ENCODE measurements around the gene OLAH.

Gene OLAH

DNA sequence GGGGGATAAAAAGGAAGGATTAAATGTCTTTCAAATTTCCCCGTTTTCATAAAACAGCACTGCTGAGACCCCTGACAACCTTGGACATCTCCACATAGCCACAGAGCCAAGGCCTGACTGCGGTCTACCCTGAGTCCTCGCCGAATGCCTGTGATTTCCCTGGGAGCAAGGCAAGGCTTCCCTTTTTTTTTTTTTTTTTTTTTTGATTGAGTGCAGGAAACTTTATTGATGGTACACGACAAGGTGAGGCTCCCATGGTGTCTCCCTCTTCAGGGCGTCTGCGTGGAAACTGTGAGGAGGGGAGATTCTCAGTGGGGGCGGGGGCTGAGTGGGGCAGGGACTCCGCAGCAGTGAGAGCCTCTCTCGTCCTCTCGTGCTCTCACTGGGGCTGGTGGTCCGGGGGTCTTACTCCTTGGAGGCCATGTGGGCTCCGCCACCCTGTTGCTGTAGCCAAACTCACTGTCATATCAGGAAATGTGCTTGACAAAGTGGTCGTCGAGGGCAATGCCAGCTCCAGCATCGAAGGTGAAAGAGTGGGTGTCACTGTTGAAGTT lies 49.2 kb downstream of the OLAH start:
- H3K4me3 ChIP-seq (ENCODE audit: low read length): no peak overlapping the region
- no peak for TF ChIP-seq ZNF274 (IDR thresholded peaks at IDR 0.05; ENCODE audit: low read depth, low read length)

DNA sequence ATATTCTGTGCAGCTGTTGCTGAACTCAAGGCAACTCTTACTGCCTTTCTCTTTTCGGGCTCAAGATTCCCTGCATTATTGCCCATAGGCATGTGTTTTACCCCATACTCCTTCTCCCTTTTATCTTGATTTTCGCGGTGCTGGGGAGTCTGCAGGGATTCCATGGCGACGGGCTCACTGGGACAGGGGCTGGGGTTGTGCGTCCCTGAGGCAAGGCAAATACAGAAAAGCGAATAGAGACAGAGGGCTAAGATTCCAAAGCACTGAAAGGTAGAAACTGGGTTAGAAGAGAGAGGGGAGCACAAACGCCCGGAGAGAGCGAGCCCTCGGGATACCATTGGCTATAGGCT lies 52.9 kb downstream of the OLAH start:
- TF ChIP-seq ZNF274 (IDR thresholded peaks at IDR 0.05; ENCODE audit: low read depth, low read length): no peak
- H3K4me3 ChIP-seq (ENCODE audit: low read length): peak overlapping the region; percentile 91

DNA sequence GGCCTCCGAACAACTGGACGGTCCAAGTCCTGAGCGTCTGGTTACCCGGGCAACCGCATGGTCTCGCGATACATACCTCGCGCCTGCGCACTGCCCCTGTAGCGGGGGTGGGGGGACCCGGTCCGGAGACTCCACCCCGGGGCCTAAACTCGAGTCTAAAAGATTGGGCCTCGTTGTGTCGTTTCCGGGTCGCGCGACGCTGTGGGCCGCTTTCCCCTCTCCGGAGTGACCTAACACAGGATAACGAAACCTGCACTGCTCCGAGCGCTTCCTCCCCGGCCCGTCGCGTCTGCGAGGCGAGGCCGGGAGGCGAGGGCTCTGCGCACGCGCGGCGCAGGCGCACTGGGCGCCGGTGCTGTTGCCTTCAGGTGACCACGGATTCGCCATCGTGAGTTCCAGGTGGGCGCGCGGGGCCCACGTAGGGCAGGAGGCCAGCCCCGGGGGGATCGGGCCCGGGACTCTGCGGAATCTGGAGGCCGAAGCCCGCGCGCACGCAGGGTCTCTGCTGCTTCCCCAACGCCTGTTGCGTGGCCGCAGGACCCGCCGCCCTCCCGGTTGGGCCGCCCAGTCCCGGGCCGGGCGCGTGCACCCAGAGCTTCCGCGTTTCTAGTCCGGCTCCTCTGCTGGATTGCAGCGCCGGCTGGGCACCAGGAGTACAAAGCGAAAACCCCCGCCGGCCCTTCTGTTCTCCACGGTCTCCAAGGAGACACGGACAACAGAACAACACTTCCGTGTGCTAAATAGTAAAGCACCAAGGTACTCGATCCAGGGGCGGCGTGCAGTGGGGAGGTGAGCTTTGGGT lies 53.5 kb downstream of the OLAH start, which contains the start of gene RPP38:
Gene RPP38, plus strand, starts transcription at position 345 of the 802 bp plus-strand sequence. CDS start 5,960 bp downstream, outside the sequence.
- peak within 1 kb of the TSS; percentile 91 for H3K4me3 ChIP-seq (ENCODE audit: low read length)
- TF ChIP-seq ZNF274 (IDR thresholded peaks at IDR 0.05; ENCODE audit: low read depth, low read length): no peak

DNA sequence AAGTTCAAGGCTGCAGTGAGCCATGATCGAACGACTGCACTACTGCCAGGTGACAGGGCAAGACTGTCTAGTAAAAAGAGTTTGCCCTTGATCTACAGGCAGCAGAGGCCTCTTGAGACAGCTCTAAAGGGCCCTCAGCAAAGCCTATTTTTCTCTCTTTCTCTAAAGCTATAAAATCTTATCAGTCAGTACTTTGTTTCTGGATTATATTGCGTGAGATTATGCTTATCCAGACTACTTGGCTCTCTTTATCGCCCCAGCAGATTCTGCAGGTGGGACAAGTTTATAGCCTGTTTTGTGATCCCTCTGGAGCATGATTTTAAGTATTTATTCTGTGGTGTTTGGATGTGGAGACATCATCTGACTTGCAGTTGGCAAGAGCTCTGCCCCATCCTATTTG lies 56.1 kb downstream of the OLAH start:
- H3K4me3 ChIP-seq (ENCODE audit: low read length): no peak overlapping the region
- TF ChIP-seq ZNF274 (IDR thresholded peaks at IDR 0.05; ENCODE audit: low read depth, low read length): no peak

DNA sequence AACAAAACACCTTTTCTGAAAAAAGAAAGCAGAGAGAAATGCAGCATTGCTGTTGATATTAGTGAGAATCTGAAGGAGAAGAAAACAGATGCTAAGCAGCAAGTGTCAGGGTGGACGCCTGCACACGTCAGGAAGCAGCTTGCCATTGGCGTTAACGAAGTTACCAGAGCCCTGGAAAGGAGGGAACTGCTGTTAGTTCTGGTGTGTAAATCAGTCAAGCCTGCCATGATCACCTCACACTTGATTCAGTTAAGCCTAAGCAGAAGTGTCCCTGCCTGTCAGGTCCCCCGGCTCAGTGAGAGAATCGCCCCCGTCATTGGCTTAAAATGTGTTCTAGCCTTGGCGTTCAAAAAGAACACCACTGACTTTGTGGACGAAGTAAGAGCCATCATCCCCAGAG lies 59.8 kb downstream of the OLAH start:
- no peak for TF ChIP-seq ZNF274 (IDR thresholded peaks at IDR 0.05; ENCODE audit: low read depth, low read length)
- H3K4me3 ChIP-seq (ENCODE audit: low read length): no peak overlapping the region

DNA sequence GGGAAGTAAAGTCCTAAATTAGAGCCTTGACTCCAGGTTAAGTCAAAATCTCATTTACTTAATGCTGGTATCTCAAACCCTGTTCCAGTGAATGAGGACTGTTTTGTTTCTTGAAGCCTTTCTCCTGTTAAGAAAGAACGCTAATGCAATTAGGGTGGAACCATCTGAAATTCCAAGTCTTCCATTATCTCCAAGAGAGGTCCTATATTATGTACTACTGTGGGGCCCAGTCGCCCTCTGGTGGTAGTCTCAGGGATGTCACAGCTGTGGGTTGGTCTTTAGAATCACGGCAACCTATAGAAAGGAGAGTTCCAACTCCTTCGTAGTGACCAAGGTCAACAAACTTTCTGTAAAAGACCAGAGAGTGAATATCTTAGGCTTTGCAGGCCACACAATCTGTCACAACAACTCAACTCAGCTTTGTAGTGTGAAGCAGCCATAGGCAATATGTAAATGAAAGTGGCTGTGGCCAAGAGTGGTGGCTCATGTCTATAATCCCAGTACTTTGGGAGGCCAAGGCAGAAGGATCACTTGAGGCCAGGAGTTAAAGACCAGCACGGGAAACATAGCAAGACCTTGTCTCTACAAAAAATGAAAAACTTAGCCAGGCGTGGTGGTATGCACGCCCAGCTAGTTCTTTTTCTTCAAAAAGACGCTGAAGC lies 62.7 kb downstream of the OLAH start:
- TF ChIP-seq ZNF274 (IDR thresholded peaks at IDR 0.05; ENCODE audit: low read depth, low read length): no peak
- H3K4me3 ChIP-seq (ENCODE audit: low read length): no peak overlapping the region

DNA sequence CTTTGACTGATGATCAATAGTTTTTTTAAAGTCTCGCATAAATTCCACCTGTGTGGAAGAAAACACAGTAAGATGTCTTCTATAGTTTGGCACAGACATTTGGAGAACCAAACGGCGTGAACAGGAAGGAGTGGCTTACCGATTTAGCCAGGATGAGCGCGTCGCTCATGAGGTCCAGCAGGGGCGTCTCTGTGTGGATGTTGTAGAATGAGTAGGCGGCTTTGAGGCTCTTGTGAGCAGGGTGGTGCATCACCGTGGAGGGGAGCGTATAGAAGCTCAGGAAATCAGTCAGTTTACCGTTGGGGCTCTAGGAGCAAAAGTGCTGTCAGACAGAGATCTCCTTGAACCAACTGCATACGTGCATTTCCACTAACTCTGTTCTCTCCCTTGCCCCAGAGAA lies 68.9 kb downstream of the OLAH start:
- TF ChIP-seq ZNF274 (IDR thresholded peaks at IDR 0.05; ENCODE audit: low read depth, low read length): no peak
- no peak overlapping the region for H3K4me3 ChIP-seq (ENCODE audit: low read length)

DNA sequence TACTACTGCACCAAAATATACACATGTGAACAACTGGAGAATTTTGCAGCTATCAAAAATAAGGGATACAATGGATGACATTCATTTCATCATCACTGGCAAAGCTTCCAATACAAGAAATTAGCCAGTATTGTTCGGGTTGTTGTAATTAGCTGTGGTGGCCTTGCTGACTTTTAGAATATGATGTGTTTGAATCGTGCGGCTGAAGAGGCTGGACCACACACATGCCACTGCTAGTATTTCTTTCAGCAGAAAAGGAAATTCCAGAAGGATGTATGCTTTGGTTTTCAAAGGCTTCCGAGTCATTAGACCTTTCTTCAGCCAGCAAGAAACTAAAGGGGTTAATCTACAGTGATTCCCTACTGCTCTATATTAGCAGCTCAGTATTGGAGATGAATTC lies 70.0 kb downstream of the OLAH start:
- no peak for TF ChIP-seq ZNF274 (IDR thresholded peaks at IDR 0.05; ENCODE audit: low read depth, low read length)
- no peak overlapping the region for H3K4me3 ChIP-seq (ENCODE audit: low read length)

DNA sequence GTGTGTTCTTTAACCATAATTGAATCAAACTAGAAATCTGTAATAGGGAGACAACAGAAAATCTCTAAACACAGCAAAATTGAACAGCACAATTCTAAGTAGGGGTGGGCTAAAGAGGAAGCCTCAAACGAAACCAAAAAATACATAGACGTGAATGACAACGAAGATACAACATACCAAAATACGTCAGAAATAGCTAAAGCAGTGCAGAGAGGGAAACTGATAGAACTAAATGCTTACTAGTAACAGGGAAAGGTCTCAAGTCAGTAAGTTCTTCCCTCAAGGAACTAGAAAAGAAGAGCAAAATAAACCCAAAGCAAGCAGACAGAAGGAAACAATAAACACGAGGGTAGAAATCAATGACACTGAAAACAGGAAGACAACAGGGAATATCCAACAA lies 72.5 kb downstream of the OLAH start:
- no peak overlapping the region for H3K4me3 ChIP-seq (ENCODE audit: low read length)
- TF ChIP-seq ZNF274 (IDR thresholded peaks at IDR 0.05; ENCODE audit: low read depth, low read length): no peak

DNA sequence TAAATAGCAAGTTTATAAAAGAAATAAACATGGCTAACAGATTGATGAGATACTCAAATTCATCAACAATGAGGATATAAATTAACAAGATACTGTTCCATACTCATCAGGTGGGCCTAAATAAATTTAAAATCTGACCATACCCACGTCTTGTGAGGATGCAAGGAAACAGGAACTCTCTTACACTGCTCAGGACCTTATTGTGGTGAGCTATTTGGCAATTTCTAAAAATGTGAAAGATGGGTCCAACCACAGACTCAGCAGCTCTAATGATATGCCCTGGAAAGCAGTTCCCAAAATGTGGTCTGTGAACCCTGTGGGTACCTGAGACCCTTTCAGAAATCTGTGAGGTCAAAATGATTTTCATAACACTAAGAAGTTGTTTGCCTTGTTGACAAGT lies 74.9 kb downstream of the OLAH start:
- TF ChIP-seq ZNF274 (IDR thresholded peaks at IDR 0.05; ENCODE audit: low read depth, low read length): no peak
- H3K4me3 ChIP-seq (ENCODE audit: low read length): no peak overlapping the region

DNA sequence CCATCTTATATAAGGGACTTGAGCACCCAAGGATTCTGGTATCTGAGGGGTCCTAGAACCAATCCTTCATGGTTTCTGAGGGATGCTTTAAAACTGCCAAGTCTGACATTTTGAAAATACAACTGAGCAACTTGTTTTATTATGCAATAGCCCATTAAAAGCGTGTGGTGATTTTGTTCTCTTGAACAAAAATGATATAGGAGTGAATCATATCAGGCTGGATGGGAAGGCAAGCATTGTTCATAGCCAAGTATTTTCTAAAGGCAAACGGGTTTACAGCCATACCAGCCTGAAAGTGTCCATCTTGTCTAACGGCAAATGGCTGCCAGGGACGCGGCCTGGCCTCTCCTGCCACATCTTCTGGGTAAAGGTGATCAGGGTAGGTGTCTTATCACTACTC lies 76.8 kb downstream of the OLAH start:
- H3K4me3 ChIP-seq (ENCODE audit: low read length): no peak overlapping the region
- no peak for TF ChIP-seq ZNF274 (IDR thresholded peaks at IDR 0.05; ENCODE audit: low read depth, low read length)

DNA sequence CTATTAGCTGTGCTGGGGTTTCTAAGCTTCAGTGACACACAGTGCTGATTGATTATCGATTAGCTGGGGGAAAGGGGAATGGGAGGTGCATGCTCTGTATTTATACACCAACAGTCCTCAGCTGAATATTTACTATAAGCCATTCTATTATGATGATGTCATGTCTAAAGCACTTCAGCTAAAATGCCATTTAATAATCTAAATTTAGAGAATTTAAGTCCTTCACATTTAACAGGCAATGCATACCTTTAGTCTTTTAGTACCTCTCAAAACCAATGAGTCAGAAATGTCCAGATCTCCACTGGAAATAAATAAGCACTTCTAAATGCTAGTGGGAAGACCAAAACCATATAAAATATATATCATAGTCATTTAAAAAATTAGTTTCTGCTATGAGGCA lies 78.0 kb downstream of the OLAH start:
- no peak for TF ChIP-seq ZNF274 (IDR thresholded peaks at IDR 0.05; ENCODE audit: low read depth, low read length)
- no peak overlapping the region for H3K4me3 ChIP-seq (ENCODE audit: low read length)

DNA sequence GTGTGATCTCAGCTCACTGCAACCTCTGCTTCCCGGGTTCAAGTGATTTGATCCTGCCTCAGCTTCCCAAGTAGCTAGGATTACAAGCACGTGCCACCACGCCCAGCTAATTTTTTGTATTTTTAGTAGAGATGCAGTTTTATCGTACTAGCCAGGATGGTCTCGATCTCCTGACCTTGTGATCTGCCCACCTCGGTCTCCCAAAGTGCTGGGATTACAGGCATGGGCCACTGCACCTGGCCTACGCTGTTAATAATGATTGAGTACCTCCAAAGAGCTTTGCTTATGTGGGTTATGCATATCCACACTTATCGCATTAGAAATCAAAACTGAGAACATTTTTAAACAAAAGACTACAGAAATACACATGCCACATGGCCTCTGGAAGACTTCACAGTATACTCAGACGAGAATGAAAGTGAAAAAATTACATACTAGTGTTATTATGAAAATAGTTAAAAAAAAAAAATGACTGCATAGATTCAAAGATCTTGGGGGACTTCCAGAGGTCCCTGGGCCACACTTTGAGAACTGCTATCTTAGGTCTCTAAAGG lies 78.8 kb downstream of the OLAH start:
- H3K4me3 ChIP-seq (ENCODE audit: low read length): no peak overlapping the region; the same call in 1 of the 2 replicates
- TF ChIP-seq ZNF274 (IDR thresholded peaks at IDR 0.05; ENCODE audit: low read depth, low read length): no peak

Measured in GM08714 (cell line).